ENCODE results near the gene COL21A1.

GRCh38 chr6:56027865-56028264 lies 219.5 kb downstream of the COL21A1 start:
- TF ChIP-seq CTCF (conservative IDR thresholded peaks at IDR 0.05 in 1 of 2, IDR thresholded peaks at IDR 0.05 in 1 of 2; ENCODE audit: low read depth in 1 of 2, low read length in 2 of 2) (no peak), EZH2 (IDR thresholded peaks at IDR 0.05; ENCODE audit: low read length, missing control alignments) (no peak)

All from fibroblast of lung (primary cell).